Ectodermal cell (in vitro differentiated cells): ENCODE data around the gene MPZL3. TPM values are rescaled to one million over a fixed set of nuclear protein-coding genes. Genes with fewer than 3 reads are reported as not detected.

Experiments used
- H3K27ac ChIP-seq: 2 replicates; pipeline ENCODE4 v1.7.0; 2013; ENCODE audit warnings: mild to moderate bottlenecking, low read depth, low read length; ENCODE audit not compliant: insufficient read depth, poor library complexity, severe bottlenecking
- H3K27me3 ChIP-seq: 2 replicates; pipeline ENCODE4 v1.7.0; 2013; ENCODE audit warnings: mild to moderate bottlenecking, low read length; ENCODE audit not compliant: insufficient read depth, control insufficient read depth, poor library complexity, severe bottlenecking
- H3K36me3 ChIP-seq: one replicate; pipeline ENCODE4 v1.7.0; 2013; ENCODE audit warnings: low read length; ENCODE audit not compliant: control insufficient read depth, insufficient read depth
- H3K4me1 ChIP-seq: one replicate; pipeline ENCODE4 v1.7.0; 2013; ENCODE audit warnings: low read length; ENCODE audit not compliant: control insufficient read depth, insufficient read depth
- H3K4me3 ChIP-seq: 2 replicates; pipeline ENCODE4 v1.7.0; 2013; ENCODE audit warnings: low read depth, low read length, control low read depth; ENCODE audit not compliant: insufficient read depth
- H3K9me3 ChIP-seq: 2 replicates; pipeline ENCODE4 v1.7.0; 2013; ENCODE audit warnings: mild to moderate bottlenecking, low read length, moderate library complexity; ENCODE audit not compliant: control insufficient read depth
- WGBS, 2 experiments: methylation state at CpG; one replicate each; pipeline ENCODE4 v1.1.7; 2013; ENCODE audit warnings: missing lambda C conversion rate in 2 of 2; 5-methylcytosine and 5-hydroxymethylcytosine counted together
- polyA plus RNA-seq, 4 experiments: library from polyadenylated mRNA; stranded (reverse); fragments of 50-300 nt; gene quantifications; one replicate each; pipeline ENCODE4 v1.2.3, GENCODE V29; 2013

Gene MPZL3
- polyA plus RNA-seq (2013, experiment 1 of 4): 0.70 TPM
- polyA plus RNA-seq (2013, experiment 2 of 4): 0.98 TPM
- polyA plus RNA-seq (2013, experiment 3 of 4): 0.64 TPM
- 0.41 TPM for polyA plus RNA-seq (2013, experiment 4 of 4)

- Histone ChIP-seq H3K4me1 (no peaks in the 10 kb centered on the region), H3K27ac (peak within 1 kb of the TSS; percentile 65), H3K9me3 (no peaks in the 10 kb centered on the region), H3K36me3 (no peaks in the 10 kb centered on the region), H3K27me3 (peaks cover 70% of the 10 kb centered on the region), H3K4me3 (peak within 1 kb of the TSS; percentile 72)
- 29% methylated on average over 33 of the region's 33 CpGs for WGBS, 2 experiments
These were observed at the start of gene MPZL3 for GRCh38 chr11:118251858-118252652. Gene MPZL3, minus strand, starts transcription at chr11:118252365. Its CDS starts 71 bp downstream, at chr11:118252294.

GRCh38 chr11:118301600-118302195, 49.5 kb upstream of the MPZL3 start:
- H3K9me3 ChIP-seq: no peaks in the 10 kb centered on the region
- H3K4me3 ChIP-seq: no peak overlapping the region
- H3K27me3 ChIP-seq: no peaks in the 10 kb centered on the region
- no peak overlapping the region for H3K27ac ChIP-seq
- 72 to 76% methylated on average over 8 of the region's 8 CpGs for WGBS, 2 experiments
- H3K4me1 ChIP-seq: no peaks in the 10 kb centered on the region
- H3K36me3 ChIP-seq: no peaks in the 10 kb centered on the region

- WGBS, 2 experiments: 78 to 79% methylated on average over 3 of the region's 3 CpGs
- Histone ChIP-seq H3K4me3 (no peak overlapping the region), H3K36me3 (no peaks in the 10 kb centered on the region), H3K27me3 (no peaks in the 10 kb centered on the region), H3K9me3 (no peaks in the 10 kb centered on the region), H3K27ac (no peak overlapping the region), H3K4me1 (no peaks in the 10 kb centered on the region)
These were observed 43.8 kb upstream of the MPZL3 start for GRCh38 chr11:118295815-118296454.

GRCh38 chr11:118295199-118295598, 43.0 kb upstream of the MPZL3 start:
- 62 to 71% methylated on average over 5 of the region's 5 CpGs for WGBS, 2 experiments
- H3K9me3 ChIP-seq: no peaks in the 10 kb centered on the region
- no peaks in the 10 kb centered on the region for H3K36me3 ChIP-seq
- H3K4me3 ChIP-seq: no peak overlapping the region
- no peaks in the 10 kb centered on the region for H3K27me3 ChIP-seq
- no peak overlapping the region for H3K27ac ChIP-seq
- no peaks in the 10 kb centered on the region for H3K4me1 ChIP-seq

GRCh38 chr11:118294053-118294452, 41.9 kb upstream of the MPZL3 start:
- Histone ChIP-seq H3K4me3 (no peak overlapping the region), H3K27ac (no peak overlapping the region), H3K9me3 (no peaks in the 10 kb centered on the region), H3K36me3 (no peaks in the 10 kb centered on the region), H3K4me1 (no peaks in the 10 kb centered on the region), H3K27me3 (no peaks in the 10 kb centered on the region)
- 93 to 100% methylated on average over 1 to 2 of the region's 2 CpGs for WGBS, 2 experiments

- Histone ChIP-seq H3K4me1 (no peaks in the 10 kb centered on the region), H3K36me3 (no peaks in the 10 kb centered on the region), H3K27me3 (no peaks in the 10 kb centered on the region), H3K9me3 (no peaks in the 10 kb centered on the region), H3K4me3 (no peak overlapping the region), H3K27ac (no peak overlapping the region)
- WGBS, 2 experiments: 90 to 91% methylated on average over 9 of the region's 9 CpGs
These were observed 39.4 kb upstream of the MPZL3 start for GRCh38 chr11:118291477-118292135.

GRCh38 chr11:118290923-118291322, 38.8 kb upstream of the MPZL3 start:
- no peaks in the 10 kb centered on the region for H3K27me3 ChIP-seq
- H3K4me3 ChIP-seq: no peak overlapping the region
- WGBS, 2 experiments: 37 to 42% methylated on average over 9 of the region's 9 CpGs
- H3K36me3 ChIP-seq: no peaks in the 10 kb centered on the region
- H3K9me3 ChIP-seq: no peaks in the 10 kb centered on the region
- no peak overlapping the region for H3K27ac ChIP-seq
- H3K4me1 ChIP-seq: no peaks in the 10 kb centered on the region

- H3K4me3 ChIP-seq: no peak overlapping the region
- no peaks in the 10 kb centered on the region for H3K27me3 ChIP-seq
- no peaks in the 10 kb centered on the region for H3K4me1 ChIP-seq
- H3K9me3 ChIP-seq: no peaks in the 10 kb centered on the region
- no peaks in the 10 kb centered on the region for H3K36me3 ChIP-seq
- no peak overlapping the region for H3K27ac ChIP-seq
These were observed 37.2 kb upstream of the MPZL3 start for GRCh38 chr11:118289401-118289800.

GRCh38 chr11:118287006-118287405, 34.8 kb upstream of the MPZL3 start:
- no peaks in the 10 kb centered on the region for H3K4me1 ChIP-seq
- H3K4me3 ChIP-seq: no peak overlapping the region
- WGBS, 2 experiments: 90 to 100% methylated on average over 1 of the region's 1 CpG
- H3K9me3 ChIP-seq: no peaks in the 10 kb centered on the region
- no peaks in the 10 kb centered on the region for H3K27me3 ChIP-seq
- no peaks in the 10 kb centered on the region for H3K36me3 ChIP-seq
- no peak overlapping the region for H3K27ac ChIP-seq

- Histone ChIP-seq H3K4me3 (no peak overlapping the region), H3K27me3 (no peaks in the 10 kb centered on the region), H3K27ac (no peak overlapping the region), H3K4me1 (no peaks in the 10 kb centered on the region), H3K9me3 (no peaks in the 10 kb centered on the region), H3K36me3 (no peaks in the 10 kb centered on the region)
- 72 to 88% methylated on average over 2 of the region's 2 CpGs for WGBS, 2 experiments
These were observed 34.4 kb upstream of the MPZL3 start for GRCh38 chr11:118286545-118286944.
